ENCODE data around the gene DAPK2. TPM values are rescaled to one million over a fixed set of nuclear protein-coding genes. Genes with fewer than 3 reads are reported as not detected.

Gene DAPK2
- total and polyA plus RNA-seq, 2 donors (not counting 1 experiment from before 2014, with no cell fraction given), result 14.4 to 21.4 TPM

GRCh38 chr15:63939531-63940130, 106.7 kb downstream of the DAPK2 start:
- H3K36me3 ChIP-seq (ENCODE audit: control insufficient read depth, insufficient read depth, low read length), result no peaks in the 10 kb centered on the region
- no peak overlapping the region for H3K9ac ChIP-seq (ENCODE audit: insufficient read depth, low read length)
- DNase-seq (ENCODE audit: low read depth in 2 of 2), result peak; percentile 44 to 81
- no peak for TF ChIP-seq EZH2 (IDR thresholded peaks at IDR 0.05; ENCODE audit: low read length, missing control alignments)
- TF ChIP-seq, protein P1, sequence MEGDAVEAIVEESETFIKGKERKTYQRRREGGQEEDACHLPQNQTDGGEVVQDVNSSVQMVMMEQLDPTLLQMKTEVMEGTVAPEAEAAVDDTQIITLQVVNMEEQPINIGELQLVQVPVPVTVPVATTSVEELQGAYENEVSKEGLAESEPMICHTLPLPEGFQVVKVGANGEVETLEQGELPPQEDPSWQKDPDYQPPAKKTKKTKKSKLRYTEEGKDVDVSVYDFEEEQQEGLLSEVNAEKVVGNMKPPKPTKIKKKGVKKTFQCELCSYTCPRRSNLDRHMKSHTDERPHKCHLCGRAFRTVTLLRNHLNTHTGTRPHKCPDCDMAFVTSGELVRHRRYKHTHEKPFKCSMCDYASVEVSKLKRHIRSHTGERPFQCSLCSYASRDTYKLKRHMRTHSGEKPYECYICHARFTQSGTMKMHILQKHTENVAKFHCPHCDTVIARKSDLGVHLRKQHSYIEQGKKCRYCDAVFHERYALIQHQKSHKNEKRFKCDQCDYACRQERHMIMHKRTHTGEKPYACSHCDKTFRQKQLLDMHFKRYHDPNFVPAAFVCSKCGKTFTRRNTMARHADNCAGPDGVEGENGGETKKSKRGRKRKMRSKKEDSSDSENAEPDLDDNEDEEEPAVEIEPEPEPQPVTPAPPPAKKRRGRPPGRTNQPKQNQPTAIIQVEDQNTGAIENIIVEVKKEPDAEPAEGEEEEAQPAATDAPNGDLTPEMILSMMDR (conservative IDR thresholded peaks at IDR 0.05 in 1 of 2, IDR thresholded peaks at IDR 0.05 in 1 of 2; ENCODE audit: low read depth in 1 of 2, low read length in 2 of 2), result no peak
- H3K4me3 ChIP-seq (replicated peaks in 1 of 4; ENCODE audit: control extremely low read depth in 1 of 4, insufficient read depth in 1 of 4, low read depth in 3 of 4, low read length in 4 of 4), result no peak overlapping the region
- no peaks in the 10 kb centered on the region for H3K9me3 ChIP-seq (ENCODE audit: control insufficient read depth, insufficient read depth, low read depth, low read length)
- H4K20me1 ChIP-seq (ENCODE audit: control insufficient read depth, extremely low read depth, insufficient read depth, low read length), result no peaks in the 10 kb centered on the region
- peaks cover 9% of the 10 kb centered on the region for H3K4me1 ChIP-seq (ENCODE audit: control insufficient read depth, extremely low read depth, insufficient read depth, low read length)
- no peaks in the 10 kb centered on the region for H3K79me2 ChIP-seq (ENCODE audit: control insufficient read depth, insufficient read depth, low read length)
- no peak overlapping the region for H3K4me2 ChIP-seq (ENCODE audit: extremely low read depth, insufficient read depth, low read length)
- no peaks in the 10 kb centered on the region for H3K27me3 ChIP-seq (ENCODE audit: control insufficient read depth, insufficient read depth, low read length)
- H2AFZ ChIP-seq (ENCODE audit: low read length), result peak overlapping the region; percentile 11
- H3K27ac ChIP-seq (ENCODE audit: insufficient read depth, low read length), result no peak overlapping the region

- H3K4me2 ChIP-seq (ENCODE audit: extremely low read depth, insufficient read depth, low read length), result no peak overlapping the region
- DNase-seq (ENCODE audit: low read depth in 2 of 2), result peak in 1 of 2 donors; percentile 55
These were observed 107.7 kb downstream of the DAPK2 start for GRCh38 chr15:63938486-63939061.

GRCh38 chr15:63933522-63933921, 112.8 kb downstream of the DAPK2 start:
- Histone ChIP-seq H3K4me3 (replicated peaks in 1 of 4; ENCODE audit: control extremely low read depth in 1 of 4, insufficient read depth in 1 of 4, low read depth in 3 of 4, low read length in 4 of 4) (no peak overlapping the region), H3K36me3 (ENCODE audit: control insufficient read depth, insufficient read depth, low read length) (no peaks in the 10 kb centered on the region), H3K27me3 (ENCODE audit: control insufficient read depth, insufficient read depth, low read length) (no peaks in the 10 kb centered on the region), H3K79me2 (ENCODE audit: control insufficient read depth, insufficient read depth, low read length) (no peaks in the 10 kb centered on the region), H2AFZ (ENCODE audit: low read length) (no peak overlapping the region), H3K4me2 (ENCODE audit: extremely low read depth, insufficient read depth, low read length) (no peak overlapping the region), H4K20me1 (ENCODE audit: control insufficient read depth, extremely low read depth, insufficient read depth, low read length) (no peaks in the 10 kb centered on the region), H3K9me3 (ENCODE audit: control insufficient read depth, insufficient read depth, low read depth, low read length) (no peaks in the 10 kb centered on the region), H3K9ac (ENCODE audit: insufficient read depth, low read length) (no peak overlapping the region), H3K27ac (ENCODE audit: insufficient read depth, low read length) (no peak overlapping the region), H3K4me1 (ENCODE audit: control insufficient read depth, extremely low read depth, insufficient read depth, low read length) (no peaks in the 10 kb centered on the region)
- TF ChIP-seq, protein P1 (conservative IDR thresholded peaks at IDR 0.05 in 1 of 2, IDR thresholded peaks at IDR 0.05 in 1 of 2; ENCODE audit: low read depth in 1 of 2, low read length in 2 of 2), result no peak
- TF ChIP-seq EZH2 (IDR thresholded peaks at IDR 0.05; ENCODE audit: low read length, missing control alignments), result no peak
- peak in 1 of 2 donors; percentile 54 for DNase-seq (ENCODE audit: low read depth in 2 of 2)

More at GRCh38 chr15:63938486-63939061, 107.7 kb downstream of the DAPK2 start:
- Histone ChIP-seq H3K79me2 (ENCODE audit: control insufficient read depth, insufficient read depth, low read length) (no peaks in the 10 kb centered on the region), H3K9me3 (ENCODE audit: control insufficient read depth, insufficient read depth, low read depth, low read length) (no peaks in the 10 kb centered on the region), H3K9ac (ENCODE audit: insufficient read depth, low read length) (no peak overlapping the region), H3K27me3 (ENCODE audit: control insufficient read depth, insufficient read depth, low read length) (no peaks in the 10 kb centered on the region), H3K4me1 (ENCODE audit: control insufficient read depth, extremely low read depth, insufficient read depth, low read length) (peaks cover 9% of the 10 kb centered on the region), H3K36me3 (ENCODE audit: control insufficient read depth, insufficient read depth, low read length) (no peaks in the 10 kb centered on the region), H2AFZ (ENCODE audit: low read length) (no peak overlapping the region), H3K27ac (ENCODE audit: insufficient read depth, low read length) (no peak overlapping the region), H4K20me1 (ENCODE audit: control insufficient read depth, extremely low read depth, insufficient read depth, low read length) (no peaks in the 10 kb centered on the region), H3K4me3 (replicated peaks in 1 of 4; ENCODE audit: control extremely low read depth in 1 of 4, insufficient read depth in 1 of 4, low read depth in 3 of 4, low read length in 4 of 4) (no peak overlapping the region)
- TF ChIP-seq, protein P1 (conservative IDR thresholded peaks at IDR 0.05 in 1 of 2, IDR thresholded peaks at IDR 0.05 in 1 of 2; ENCODE audit: low read depth in 1 of 2, low read length in 2 of 2), result no peak
- TF ChIP-seq EZH2 (IDR thresholded peaks at IDR 0.05; ENCODE audit: low read length, missing control alignments), result no peak

Measured in fibroblast of lung (primary cell).